GM12891 (cell line): ENCODE results near the gene ATL3.

ENCODE experiments used
- PAX5 ChIP-seq: IDR thresholded peaks from 2 replicates; pipeline ENCODE4 v1.6.1; 2011; ENCODE audit warnings: low read length, moderate library complexity, mild to moderate bottlenecking; ENCODE audit not compliant: insufficient read depth, severe bottlenecking
- POLR2A ChIP-seq: IDR thresholded peaks from 2 replicates; pipeline ENCODE4 v1.6.1; 2011; ENCODE audit warnings: low read depth, low read length, control low read depth
- POLR2AphosphoS5 ChIP-seq: IDR thresholded peaks from 2 replicates; pipeline ENCODE4 v1.6.1; 2011; ENCODE audit warnings: low read depth, low read length, control low read depth
- POU2F2 ChIP-seq: IDR thresholded peaks from 2 replicates; pipeline ENCODE4 v1.6.1; 2011; ENCODE audit warnings: low read depth, mild to moderate bottlenecking, control low read depth, low read length, moderate library complexity
- SPI1 ChIP-seq: IDR thresholded peaks from 2 replicates; pipeline ENCODE4 v1.6.1; 2011; ENCODE audit warnings: low read depth, low read length, control low read depth
- TAF1 ChIP-seq: IDR thresholded peaks from 2 replicates; pipeline ENCODE4 v1.6.1; 2011; ENCODE audit warnings: low read depth, low read length, control low read depth

- no peak for TF ChIP-seq POLR2AphosphoS5
- TF ChIP-seq TAF1 = no peak
- TF ChIP-seq POLR2A = no peak
- no peak for TF ChIP-seq PAX5
- TF ChIP-seq SPI1 = no peak
- no peak for TF ChIP-seq POU2F2
Observed at GRCh38 chr11:63629426-63629825, 41.8 kb downstream of the ATL3 start.
